Spleen (tissue), 11 donors: ENCODE data around the gene PPP2R1B. TPM values are rescaled to one million over a fixed set of nuclear protein-coding genes. Genes with fewer than 3 reads are reported as not detected.

Source experiments
- DNase-seq: peaks from one replicate; pipeline ENCODE4 v3.0.0-alpha.2; 2020
- H3K27ac ChIP-seq, 8 donors: fragments of 200-600 bp; sonication (generic) in 7 of 8; 1 replicate in 4 of 8; 2 replicates in 4 of 8; pipeline versions ENCODE4 v1.5.0 to v1.8.0; 2016 to 2021; ENCODE audit warnings: inconsistent platforms in 4 of 8, mild to moderate bottlenecking in 4 of 8, moderate library complexity in 1 of 8
- H3K27me3 ChIP-seq, 7 donors: fragments of 200-600 bp; sonication (generic) in 6 of 7; replicated peaks in 1 of 7; 1 replicate in 4 of 7; 2 replicates in 3 of 7; pipeline versions ENCODE4 v1.5.0 to v1.8.0; 2016 to 2021; ENCODE audit warnings: inconsistent platforms in 3 of 7, mild to moderate bottlenecking in 1 of 7
- H3K36me3 ChIP-seq, 6 donors: fragments of 200-600 bp; sonication (generic) in 5 of 6; 1 replicate in 4 of 6; 2 replicates in 2 of 6; pipeline versions ENCODE4 v1.5.0 to v1.8.0; 2016 to 2021; ENCODE audit warnings: inconsistent platforms in 2 of 6
- H3K4me1 ChIP-seq, 6 donors: fragments of 200-600 bp; sonication (generic) in 5 of 6; 1 replicate in 3 of 6; 2 replicates in 3 of 6; pipeline versions ENCODE4 v1.5.0 to v1.8.0; 2016 to 2021; ENCODE audit warnings: inconsistent platforms in 3 of 6
- H3K4me3 ChIP-seq, 8 donors: fragments of 200-600 bp; sonication (generic) in 7 of 8; 1 replicate in 4 of 8; 2 replicates in 4 of 8; pipeline versions ENCODE4 v1.5.0 to v1.8.0; 2016 to 2021; ENCODE audit warnings: inconsistent platforms in 4 of 8, mild to moderate bottlenecking in 4 of 8, moderate library complexity in 2 of 8
- H3K9me3 ChIP-seq, 8 donors: fragments of 200-600 bp; sonication (generic) in 7 of 8; 1 replicate in 4 of 8; 2 replicates in 4 of 8; pipeline versions ENCODE4 v1.5.0 to v1.8.0; 2016 to 2021; ENCODE audit warnings: inconsistent platforms in 4 of 8
- CTCF ChIP-seq, 11 experiments: fragments of 200-600 bp in 7 of 11; fragments of 450-650 bp in 4 of 11; sonication (generic) in 4 of 11; IDR thresholded peaks in 8 of 11; conservative IDR thresholded peaks in 3 of 11; 1 replicate in 7 of 11; 2 replicates in 4 of 11; pipeline versions ENCODE4 v1.4.0 to v1.8.0; 2016 to 2021; ENCODE audit warnings: antibody characterized with exemption in 11 of 11, inconsistent platforms in 4 of 11, mild to moderate bottlenecking in 1 of 11
- POLR2A ChIP-seq, 3 donors: fragments of 450-650 bp; IDR thresholded peaks; one replicate each; pipeline ENCODE4 v1.5.1; 2017; ENCODE audit warnings: antibody characterized with exemption in 3 of 3, mild to moderate bottlenecking in 1 of 3
- POLR2AphosphoS5 ChIP-seq, 3 donors: sonication (generic); formaldehyde crosslinking; IDR thresholded peaks; one replicate each; pipeline ENCODE4 v1.5.1; 2017; ENCODE audit warnings: antibody characterized with exemption in 3 of 3
- WGBS, 5 donors: extraction: QIAGEN DNeasy Blood & Tissue Kit in 3 of 5; methylation state at CpG; one replicate each; pipeline versions ENCODE4 v1.1.5 to v1.1.7; 2013 to 2018; 5-methylcytosine and 5-hydroxymethylcytosine counted together
- intact Hi-C: fragments of 100-400 bp; cut with DNase I; formaldehyde crosslinking; loops from one replicate; pipeline ENCODE4 v1.15.0; 2023; ENCODE audit warnings: low total_unique reads
- polyA plus RNA-seq, 3 donors: library from polyadenylated mRNA; stranded (reverse); fragments of 200-250 nt; gene quantifications; one replicate each; pipeline ENCODE4 v1.2.1, GENCODE V29; 2013
- total RNA-seq, 7 donors: library from RNA; depleted of rRNA in 3 of 7; stranded (reverse); fragments of >200 nt in 3 of 7; fragmentation: NEBNext Ultra II Directional in 4 of 7; extraction: Animal tissue kit (Norgen Biotek cat#: 25700) in 4 of 7; gene quantifications; one replicate each; pipeline versions ENCODE4 v1.1.0 to v1.2.1, GENCODE V29; 2016 to 2021
- donor health status: healthy with polysubstance abuse.
- donor health status: DM: no; HTN: no; CAD: no; lungs with moderate emphysema.
- donor health status: DM: no; HTN: no; CAD: no.
- donor health status: Bipolar disorder and iron deficiency.
- donor health status: healthy.
- donor health status: DM: no; HTN: no; CAD: no.
- donor health status: DM: yes; HTN: yes; CAD: no.

Gene PPP2R1B
- total and polyA plus RNA-seq, 10 donors, result 4.0 to 30.3 (median 22.9) TPM

DNA sequence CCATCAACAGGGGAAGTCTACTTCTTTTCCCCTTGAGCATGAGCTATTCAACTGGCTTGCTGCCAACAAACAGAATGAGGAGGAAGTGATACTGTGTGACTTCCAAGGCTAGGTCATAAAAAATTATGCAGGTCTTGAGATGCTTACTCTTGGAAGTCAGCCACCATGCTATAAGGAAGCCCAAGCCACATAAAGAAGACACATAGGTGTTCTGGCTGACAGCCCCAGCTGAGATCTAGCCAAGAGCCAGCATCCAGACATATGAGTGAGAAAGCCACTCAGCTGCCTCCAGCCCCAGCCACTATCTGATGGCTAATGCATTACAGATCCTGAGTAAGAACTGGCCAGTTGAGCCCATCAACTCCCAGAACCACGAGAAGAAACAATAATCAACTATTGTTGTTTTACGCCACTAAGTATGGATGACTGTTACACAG lies 31.0 kb upstream of the PPP2R1B start:
- WGBS, 5 donors, result 96 to 100% (median 97%) methylated on average over 2 of the region's 2 CpGs
- Histone ChIP-seq H3K27me3 (no peaks in the 10 kb centered on the region), H3K36me3 (peaks cover 0 to 74% (median 9%) of the 10 kb centered on the region in 6 donors), H3K4me1 (peaks cover 0 to 7% (median 0%) of the 10 kb centered on the region in 6 donors), H3K4me3 (no peak overlapping the region), H3K27ac (peak overlapping the region in 1 of 8 donors; percentile 57), H3K9me3 (peaks cover 0 to 21% (median 15%) of the 10 kb centered on the region in 8 donors)
- no peak for DNase-seq
- TF ChIP-seq POLR2AphosphoS5 (IDR thresholded peaks at IDR 0.05), result no peak
- no peak for TF ChIP-seq POLR2A (IDR thresholded peaks at IDR 0.05)
- no peak for TF ChIP-seq CTCF (IDR thresholded peaks at IDR 0.05 in 8 of 11, conservative IDR thresholded peaks at IDR 0.05 in 3 of 11)
- intact Hi-C loops, result no loop called here

DNA sequence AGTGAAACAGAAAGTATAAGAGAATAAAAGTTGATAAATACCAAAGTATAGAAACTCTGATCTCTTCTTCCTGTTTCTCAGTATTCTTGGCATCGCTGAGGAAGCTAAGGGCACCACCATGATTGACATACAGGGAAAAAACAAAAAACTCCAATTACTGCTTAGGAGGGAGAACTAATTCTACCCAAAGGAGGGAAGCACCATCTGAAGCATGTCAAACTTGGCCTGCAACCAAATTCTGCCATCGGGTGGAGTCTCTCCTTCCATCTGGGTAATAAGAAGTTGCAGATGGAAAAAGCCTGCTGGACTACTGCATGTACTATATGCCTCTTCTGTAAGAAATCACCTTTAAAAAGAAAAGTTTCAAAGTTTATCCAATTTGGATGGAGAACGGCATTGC lies 30.5 kb upstream of the PPP2R1B start:
- no peak for TF ChIP-seq CTCF (IDR thresholded peaks at IDR 0.05 in 8 of 11, conservative IDR thresholded peaks at IDR 0.05 in 3 of 11)
- no peak for TF ChIP-seq POLR2A (IDR thresholded peaks at IDR 0.05)
- no peak for TF ChIP-seq POLR2AphosphoS5 (IDR thresholded peaks at IDR 0.05)
- no peak for DNase-seq
- peaks cover 0 to 21% (median 15%) of the 10 kb centered on the region in 8 donors for H3K9me3 ChIP-seq
- WGBS, 5 donors, result 64 to 77% (median 72%) methylated on average over 3 of the region's 3 CpGs
- peaks cover 0 to 74% (median 8%) of the 10 kb centered on the region in 6 donors for H3K36me3 ChIP-seq
- intact Hi-C loops, result no loop called here
- peaks cover 0 to 7% (median 0%) of the 10 kb centered on the region in 6 donors for H3K4me1 ChIP-seq
- no peak overlapping the region for H3K4me3 ChIP-seq
- no peaks in the 10 kb centered on the region for H3K27me3 ChIP-seq
- peak overlapping the region in 5 of 8 donors; percentile 16 to 57 (median 21) for H3K27ac ChIP-seq

GRCh38 chr11:111795334-111795985 lies 29.3 kb upstream of the PPP2R1B start:
- no peaks in the 10 kb centered on the region for H3K27me3 ChIP-seq
- DNase-seq, result no peak
- peaks cover 0 to 21% (median 15%) of the 10 kb centered on the region in 8 donors for H3K9me3 ChIP-seq
- intact Hi-C loops, result no loop called here
- H3K4me1 ChIP-seq, result peaks cover 0 to 7% (median 0%) of the 10 kb centered on the region in 6 donors
- TF ChIP-seq POLR2A (IDR thresholded peaks at IDR 0.05), result no peak
- TF ChIP-seq POLR2AphosphoS5 (IDR thresholded peaks at IDR 0.05), result no peak
- TF ChIP-seq CTCF (IDR thresholded peaks at IDR 0.05 in 8 of 11, conservative IDR thresholded peaks at IDR 0.05 in 3 of 11), result no peak
- 94 to 99% (median 96%) methylated on average over 7 of the region's 7 CpGs for WGBS, 5 donors
- no peak overlapping the region for H3K27ac ChIP-seq
- H3K4me3 ChIP-seq, result no peak overlapping the region
- H3K36me3 ChIP-seq, result peaks cover 0 to 69% (median 2%) of the 10 kb centered on the region in 6 donors

DNA sequence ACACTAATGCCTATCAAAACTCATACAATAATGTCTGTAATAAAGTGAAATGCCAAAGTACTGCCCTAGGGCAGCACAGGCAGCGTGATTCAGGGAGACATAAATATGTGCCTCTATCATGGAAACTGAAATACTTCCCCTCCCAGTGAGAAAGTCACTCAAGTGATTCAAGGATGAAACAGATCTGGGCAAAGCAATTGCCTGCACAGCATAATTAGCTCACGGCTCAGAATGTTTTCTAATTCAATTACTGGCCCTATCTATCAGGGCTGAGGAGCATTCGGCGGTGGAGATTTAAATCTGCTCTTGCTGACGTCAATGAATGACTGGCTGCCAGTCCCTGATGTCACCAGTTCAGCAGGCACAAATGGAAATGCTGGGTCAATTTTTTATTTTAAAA lies 27.7 kb upstream of the PPP2R1B start:
- peaks cover 0 to 21% (median 15%) of the 10 kb centered on the region in 8 donors for H3K9me3 ChIP-seq
- H3K4me3 ChIP-seq, result no peak overlapping the region
- WGBS, 5 donors, result 90 to 96% (median 93%) methylated on average over 5 of the region's 5 CpGs
- intact Hi-C loops, result no loop called here
- TF ChIP-seq CTCF (IDR thresholded peaks at IDR 0.05 in 8 of 11, conservative IDR thresholded peaks at IDR 0.05 in 3 of 11), result no peak
- TF ChIP-seq POLR2A (IDR thresholded peaks at IDR 0.05), result no peak
- no peak for TF ChIP-seq POLR2AphosphoS5 (IDR thresholded peaks at IDR 0.05)
- peaks cover 0 to 7% (median 0%) of the 10 kb centered on the region in 6 donors for H3K4me1 ChIP-seq
- H3K27me3 ChIP-seq, result no peaks in the 10 kb centered on the region
- H3K36me3 ChIP-seq, result peaks cover 0 to 69% (median 2%) of the 10 kb centered on the region in 6 donors
- DNase-seq, result no peak
- H3K27ac ChIP-seq, result no peak overlapping the region
